ENCODE results near the gene FGA. TPM values are rescaled to one million over a fixed set of nuclear protein-coding genes. Genes with fewer than 3 reads are reported as not detected.

FGA gene
- total and polyA plus RNA-seq, 10 of the 15 experiments (the other 5 are each of a cell fraction or from before 2014, with no cell fraction given) = 3.6 TPM; not detected in 9

DNA sequence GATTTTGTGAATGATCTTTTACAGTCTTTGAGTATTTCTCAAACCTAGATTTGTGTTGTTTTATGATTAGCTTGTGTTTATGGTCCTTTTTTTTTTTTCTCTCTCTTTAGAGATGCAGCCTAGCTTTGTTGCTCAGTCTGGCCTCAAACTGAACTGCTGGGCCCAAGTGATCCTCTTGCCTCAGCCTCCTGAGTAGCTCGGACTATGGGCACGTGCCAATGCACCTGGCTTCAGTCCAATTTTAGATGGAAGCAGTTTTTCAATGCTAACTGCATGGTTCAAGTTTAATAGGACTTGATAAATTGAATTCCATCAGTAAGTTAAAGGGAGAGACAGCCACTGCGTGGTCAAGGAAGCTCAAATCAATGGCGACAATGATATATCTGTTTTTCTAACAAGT is 25.7 kb upstream of the FGA start:
- ChIA-PET RAD21 (ENCODE audit: unreplicated experiment) (interaction anchor here (0.6 to 4.5 kb wide), 6 partner anchors 57 to 831 kb away, joined by 3 to 44 read pairs (median 5); partner anchors contain the start of gene PLRG1), POLR2A (interaction anchor here (0.6 kb wide), 1 partner anchor 184 kb away, joined by 3 read pairs; no protein-coding TSS in a partner anchor), SMC1A (ENCODE audit: uncharacterized antibody, unreplicated experiment) (interaction anchor here (0.8 to 1.2 kb wide), 4 partner anchors 26 to 110 kb away, joined by 3 to 5 read pairs (median 4); partner anchors contain the start of gene FGA), CTCF (interaction anchor here (1.0 to 19.0 kb wide), 4 partner anchors 9 to 110 kb away, joined by 3 to 796 read pairs (median 18); partner anchors contain the start of genes FGB and PLRG1)
- ATAC-seq (no peak), DNase-seq (ENCODE audit: low read depth, low spot score) (no peak), FAIRE-seq (no peak)
- H3K4me3 ChIP-seq = no peak overlapping the region
- no TSS peak for BruUV-seq (replicated peaks)
- peak overlapping the region; percentile 89 for H2AFZ ChIP-seq (ENCODE audit: control insufficient read depth, low read depth, low read length)
- intact Hi-C loops (cut with micrococcal nuclease; ENCODE audit: unreplicated experiment) (no loop called here), in situ Hi-C loops (cut with MboI) (loop anchor here (5.0 kb wide), 1 partner anchor 64 kb away; the partner anchor contains the start of gene PLRG1)
- WGBS (ENCODE audit: insufficient coverage, insufficient replicate concordance, low lambda C conversion rate, missing lambda C conversion rate) = 88% methylated on average over 4 of the region's 4 CpGs
- no peak overlapping the region for H3K9ac ChIP-seq (ENCODE audit: control insufficient read depth, insufficient read depth, low read length)
- H3K4me1 ChIP-seq (ENCODE audit: control insufficient read depth, insufficient read depth, low read length) = peaks cover 13% of the 10 kb centered on the region
- no peaks in the 10 kb centered on the region for H3K79me2 ChIP-seq (ENCODE audit: control insufficient read depth, insufficient read depth, low read length)
- H3K27me3 ChIP-seq (replicated peaks in 1 of 2; ENCODE audit: control insufficient read depth in 2 of 2, insufficient read depth in 2 of 2, low read length in 1 of 2) = no peaks in the 10 kb centered on the region
- no peaks in the 10 kb centered on the region for H3K9me3 ChIP-seq (replicated peaks; ENCODE audit: control insufficient read depth, insufficient read depth, low read length)
- peak overlapping the region; percentile 72 for H3K4me2 ChIP-seq (ENCODE audit: control insufficient read depth, insufficient read depth)
- no peaks in the 10 kb centered on the region for H3K36me3 ChIP-seq (ENCODE audit: control insufficient read depth in 2 of 2, insufficient read depth in 2 of 2, low read length in 1 of 2)
- H3K27ac ChIP-seq (ENCODE audit: control insufficient read depth, insufficient read depth) = peak overlapping the region; percentile 43
- TF ChIP-seq NFIC (IDR thresholded peaks at IDR 0.05; ENCODE audit: low read depth, low read length) = 0 out of 2 replicates have a peak, but pooled peaks have one; percentile 22
- no peak for TF ChIP-seq ZSCAN29 (IDR thresholded peaks at IDR 0.05)
- no peak for TF ChIP-seq SP1 (IDR thresholded peaks at IDR 0.05; ENCODE audit: low read depth, low read length)
- peak; percentile 29 to 54; a peak in 2 of 4 replicates for TF ChIP-seq BHLHE40 (IDR thresholded peaks at IDR 0.05; ENCODE audit: borderline replicate concordance in 1 of 2, low read depth in 2 of 2, low read length in 1 of 2)
- TF ChIP-seq TBL1XR1 (IDR thresholded peaks at IDR 0.05; ENCODE audit: low read depth, low read length) = no peak
- TF ChIP-seq, protein P1, sequence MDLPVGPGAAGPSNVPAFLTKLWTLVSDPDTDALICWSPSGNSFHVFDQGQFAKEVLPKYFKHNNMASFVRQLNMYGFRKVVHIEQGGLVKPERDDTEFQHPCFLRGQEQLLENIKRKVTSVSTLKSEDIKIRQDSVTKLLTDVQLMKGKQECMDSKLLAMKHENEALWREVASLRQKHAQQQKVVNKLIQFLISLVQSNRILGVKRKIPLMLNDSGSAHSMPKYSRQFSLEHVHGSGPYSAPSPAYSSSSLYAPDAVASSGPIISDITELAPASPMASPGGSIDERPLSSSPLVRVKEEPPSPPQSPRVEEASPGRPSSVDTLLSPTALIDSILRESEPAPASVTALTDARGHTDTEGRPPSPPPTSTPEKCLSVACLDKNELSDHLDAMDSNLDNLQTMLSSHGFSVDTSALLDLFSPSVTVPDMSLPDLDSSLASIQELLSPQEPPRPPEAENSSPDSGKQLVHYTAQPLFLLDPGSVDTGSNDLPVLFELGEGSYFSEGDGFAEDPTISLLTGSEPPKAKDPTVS (IDR thresholded peaks at IDR 0.05; ENCODE audit: low read depth, low read length) = no peak
- no peak for TF ChIP-seq FOXK2 (IDR thresholded peaks at IDR 0.05)
- H4K20me1 ChIP-seq (ENCODE audit: control insufficient read depth, insufficient read depth) = no peaks in the 10 kb centered on the region

Data from GM12878 (cell line).